HepG2 (cell line): Measurements from ENCODE around the gene IL1RAPL2. TPM values are rescaled to one million over a fixed set of nuclear protein-coding genes. Genes with fewer than 3 reads are reported as not detected.

Experiments
- ATAC-seq: fragments of 200-7000 bp; cut with Tn5 transposase; 3 replicates; pipeline ENCODE4 v1.9.1; 2020; ENCODE audit warnings: mild to moderate bottlenecking, moderate library complexity
- BruUV-seq: library from RNA; stranded (reverse); fragments of 400-500 nt; replicated peaks from 2 replicates; lab custom pipeline; 2021; lab: Mats Ljungman, UMichigan
- CTCF ChIA-PET: fragments of 300-600 bp; formaldehyde crosslinking; extraction: SDS; loops from one replicate; lab custom pipeline; 2021; ENCODE audit warnings: low total read pairs, inconsistent platforms, low intra/inter-chr PET ratio; lab: Yijun Ruan, JAX
- POLR2A ChIA-PET: fragments of 350-600 bp; sonication (Branson Sonifier 250); formaldehyde crosslinking; loops from one replicate; lab custom pipeline; 2020; ENCODE audit warnings: antibody characterized with exemption, inconsistent platforms; lab: Yijun Ruan, JAX
- DNase-seq: peaks from one replicate; pipeline ENCODE4 v3.0.0-alpha.2; 2015; ENCODE audit warnings: low spot score
- FAIRE-seq: peaks from 3 replicates; lab custom pipeline; 2011; peaks lifted over from hg19 to GRCh38; lab: Jason Lieb, UNC
- H2AFZ ChIP-seq: one replicate; pipeline ENCODE4 v1.6.1; 2011; ENCODE audit warnings: low read length, inconsistent platforms
- H3K27ac ChIP-seq: fragments of 300-600 bp; 3 replicates; pipeline ENCODE4 v1.8.0; 2011; ENCODE audit warnings: mixed run types, mild to moderate bottlenecking, mixed read lengths, low read length, inconsistent platforms; ENCODE audit not compliant: insufficient read depth; ENCODE audit errors: extremely low read length
- H3K27me3 ChIP-seq, 2 experiments: fragments of 200-600 bp in 1 of 2; 2 replicates in 1 of 2; 3 replicates in 1 of 2; pipeline versions ENCODE4 v1.6.0 to v1.8.0; 2011; ENCODE audit warnings: low read length in 2 of 2, mild to moderate bottlenecking in 2 of 2, moderate library complexity in 2 of 2, inconsistent platforms in 1 of 2; ENCODE audit not compliant: insufficient read depth in 2 of 2, control insufficient read depth in 1 of 2
- H3K36me3 ChIP-seq, 2 experiments: fragments of 200-600 bp in 1 of 2; replicated peaks in 1 of 2; 2 replicates in 1 of 2; 3 replicates in 1 of 2; pipeline versions ENCODE4 v1.5.1 to v1.8.0; 2011; ENCODE audit warnings: low read length in 2 of 2, inconsistent platforms in 1 of 2; ENCODE audit not compliant: insufficient read depth in 2 of 2, control insufficient read depth in 1 of 2
- H3K4me1 ChIP-seq: 2 replicates; pipeline ENCODE4 v1.5.1; 2012; ENCODE audit warnings: low read length, inconsistent platforms; ENCODE audit not compliant: insufficient read depth
- H3K4me2 ChIP-seq: 2 replicates; pipeline ENCODE4 v1.6.0; 2011; ENCODE audit warnings: low read depth, low read length, inconsistent platforms
- H3K4me3 ChIP-seq, 3 experiments: fragments of 200-600 bp in 1 of 3; sonication (generic), shearing (Covaris generic) in 1 of 3; replicated peaks in 1 of 3; 2 replicates each; pipeline ENCODE4 v1.5.1; 2011 to 2016; ENCODE audit warnings: low read length in 3 of 3, inconsistent platforms in 2 of 3, low read depth in 2 of 3, mild to moderate bottlenecking in 2 of 3, control low read depth in 1 of 3, mixed read lengths in 1 of 3; ENCODE audit not compliant: insufficient read depth in 1 of 3
- H3K79me2 ChIP-seq: one replicate; pipeline ENCODE4 v1.6.1; 2011; ENCODE audit warnings: low read length, inconsistent platforms; ENCODE audit not compliant: insufficient read depth
- H3K9ac ChIP-seq: 2 replicates; pipeline ENCODE4 v1.6.0; 2011; ENCODE audit warnings: mild to moderate bottlenecking, low read depth, low read length, inconsistent platforms; ENCODE audit not compliant: insufficient read depth
- H3K9me3 ChIP-seq: 2 replicates; pipeline ENCODE4 v1.5.1; 2012; ENCODE audit warnings: mild to moderate bottlenecking, low read length
- H4K20me1 ChIP-seq: 2 replicates; pipeline ENCODE4 v1.6.0; 2011; ENCODE audit warnings: inconsistent platforms, mild to moderate bottlenecking, low read length, moderate library complexity; ENCODE audit not compliant: insufficient read depth
- CBX2 ChIP-seq, 2 experiments: fragments of 200-600 bp in 1 of 2; sonication (generic); formaldehyde crosslinking in 1 of 2; IDR thresholded peaks; 2 replicates each; pipeline versions ENCODE4 v1.7.0 to v1.8.1; 2018 to 2022; ENCODE audit warnings: low read depth in 2 of 2, low read length in 1 of 2, mild to moderate bottlenecking in 1 of 2, missing genetic modification reagents in 1 of 2
- MLLT10 ChIP-seq: sonication (generic); formaldehyde crosslinking; IDR thresholded peaks from 2 replicates; pipeline ENCODE4 v1.4.0; 2020; ENCODE audit warnings: missing genetic modification reagents
- MTF1 ChIP-seq: sonication (generic); formaldehyde crosslinking; IDR thresholded peaks from 2 replicates; pipeline ENCODE4 v1.5.0; 2020; ENCODE audit warnings: missing genetic modification reagents
- PAX8 ChIP-seq: sonication (generic); formaldehyde crosslinking; IDR thresholded peaks from 2 replicates; pipeline ENCODE4 v1.8.0; 2022; ENCODE audit warnings: mild to moderate bottlenecking, missing genetic modification reagents, borderline replicate concordance
- SP140L ChIP-seq: sonication (generic); formaldehyde crosslinking; IDR thresholded peaks from 2 replicates; pipeline ENCODE4 v1.4.0; 2020; ENCODE audit warnings: missing genetic modification reagents, borderline replicate concordance
- ZBTB1 ChIP-seq: sonication (generic); formaldehyde crosslinking; IDR thresholded peaks from 2 replicates; pipeline ENCODE4 v1.4.0; 2020; ENCODE audit warnings: missing genetic modification reagents, borderline replicate concordance
- ZBTB20 ChIP-seq: sonication (generic); formaldehyde crosslinking; IDR thresholded peaks from 2 replicates; pipeline ENCODE4 v1.8.1; 2023; ENCODE audit warnings: missing genetic modification reagents, low read depth, mild to moderate bottlenecking, borderline replicate concordance
- ZFAT ChIP-seq: sonication (generic); formaldehyde crosslinking; conservative IDR thresholded peaks from 2 replicates; pipeline ENCODE4 v1.8.1; 2023; ENCODE audit warnings: missing genetic modification reagents, inconsistent platforms
- ZUFSP ChIP-seq: sonication (generic); formaldehyde crosslinking; IDR thresholded peaks from 2 replicates; pipeline ENCODE4 v1.9.0; 2021; ENCODE audit warnings: missing genetic modification reagents, mild to moderate bottlenecking, borderline replicate concordance
- WGBS: methylation state at CpG from one replicate; pipeline ENCODE4 v1.1.6; 2017; ENCODE audit warnings: low lambda C conversion rate; 5-methylcytosine and 5-hydroxymethylcytosine counted together
- in situ Hi-C: cut with HindIII; loops from 2 replicates; pipeline ENCODE4 v1.10.0; 2017; ENCODE audit warnings: low pct_unique_long_range_greater_than_20kb; ENCODE audit not compliant: extremely low pct_ligation_motif_present
- intact Hi-C: fragments of 100-400 bp; cut with micrococcal nuclease; formaldehyde crosslinking; loops from one replicate; pipeline ENCODE4 v1.10.0; 2022; ENCODE audit not compliant: unreplicated experiment
- polyA plus RNA-seq, 8 experiments: library from polyadenylated mRNA; depleted of rRNA in 3 of 8; stranded (reverse) in 7 of 8; unstranded in 1 of 8; fragments of >200 nt; fragmentation: Illumina TruSeq in 4 of 8; extraction: Trizol in 4 of 8; gene quantifications; 2 replicates each; pipeline versions ENCODE4 v1.2.1 to v1.2.3, GENCODE V29; 2011 to 2016; ENCODE audit warnings: low read depth in 4 of 8, missing spikeins in 1 of 8, mixed read lengths in 1 of 8; ENCODE audit not compliant: insufficient read depth in 1 of 8
- total RNA-seq, 5 experiments: library from RNA; depleted of rRNA; stranded (reverse); fragments of >200 nt; fragmentation: Illumina TruSeq; extraction: Trizol; gene quantifications; 2 replicates each; pipeline ENCODE4 v1.2.3, GENCODE V29; 2016; ENCODE audit warnings: low read depth in 1 of 5
- TF ChIP-seq, protein P1 (sequence below): sonication (generic); formaldehyde crosslinking; IDR thresholded peaks from 2 replicates; pipeline ENCODE4 v1.5.0; 2020; ENCODE audit warnings: mild to moderate bottlenecking, missing genetic modification reagents, borderline replicate concordance
- TF ChIP-seq, protein P2 (sequence below): sonication (generic); formaldehyde crosslinking; IDR thresholded peaks from 2 replicates; pipeline ENCODE4 v1.5.0; 2020; ENCODE audit warnings: missing genetic modification reagents, mild to moderate bottlenecking, borderline replicate concordance

Gene IL1RAPL2
- total and polyA plus RNA-seq, 2 of the 13 experiments (the other 11 are each of a cell fraction or from before 2014, with no cell fraction given) = not detected

DNA sequence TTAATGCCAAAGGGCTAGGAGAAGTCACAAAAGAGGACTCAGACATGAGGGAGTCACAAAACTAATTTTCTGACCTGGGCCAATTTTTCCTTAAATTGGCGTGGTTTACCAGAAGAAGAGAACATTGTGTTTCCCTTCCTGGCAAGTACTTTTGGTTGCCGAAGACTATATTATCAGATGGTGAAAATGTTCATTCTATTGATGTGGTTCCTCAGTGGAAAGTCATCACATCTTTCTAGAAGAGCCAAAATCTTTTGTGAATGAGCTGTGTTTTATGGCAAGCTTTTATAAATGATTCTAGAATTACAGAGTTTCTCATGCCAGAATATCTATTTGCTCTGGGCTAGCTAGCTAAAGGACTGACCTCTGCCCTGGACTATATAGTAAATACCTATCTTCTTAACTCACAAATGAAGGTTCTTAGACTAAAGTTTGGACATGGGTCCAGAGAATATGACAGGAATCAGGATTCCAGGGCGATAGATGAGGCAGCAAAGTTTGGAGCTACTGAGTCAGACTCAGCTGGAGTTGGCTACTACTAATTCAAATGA lies 288.9 kb downstream of the IL1RAPL2 start:
- Histone ChIP-seq H3K27ac (no peak overlapping the region), H3K9ac (no peak overlapping the region), H3K9me3 (no peaks in the 10 kb centered on the region), H4K20me1 (no peaks in the 10 kb centered on the region), H3K4me3 (no peak overlapping the region), H3K27me3 (no peaks in the 10 kb centered on the region), H3K4me1 (no peaks in the 10 kb centered on the region), H2AFZ (no peak overlapping the region), H3K79me2 (no peaks in the 10 kb centered on the region), H3K36me3 (no peaks in the 10 kb centered on the region), H3K4me2 (no peak overlapping the region)
- DNase-seq (no peak), ATAC-seq (no peak), FAIRE-seq (no peak)
- intact Hi-C loops (no loop called here), in situ Hi-C loops (no loop called here)
- BruUV-seq = no TSS peak
- CTCF ChIA-PET = no interaction called here
- TF ChIP-seq MLLT10 (CRISPR knock-in tag) (no peak), CBX2 (IDR thresholded peaks at IDR 0.05; ENCODE audit: low read depth, low read length) (no peak), CBX2 (CRISPR knock-in tag; IDR thresholded peaks at IDR 0.05; ENCODE audit: low read depth) (no peak), ZFAT (CRISPR knock-in tag) (no peak), ZBTB20 (CRISPR knock-in tag) (no peak), ZBTB1 (no peak), PAX8 (CRISPR knock-in tag) (no peak), MTF1 (no peak), ZUFSP (CRISPR knock-in tag) (no peak), SP140L (no peak)
- TF ChIP-seq, protein P1, sequence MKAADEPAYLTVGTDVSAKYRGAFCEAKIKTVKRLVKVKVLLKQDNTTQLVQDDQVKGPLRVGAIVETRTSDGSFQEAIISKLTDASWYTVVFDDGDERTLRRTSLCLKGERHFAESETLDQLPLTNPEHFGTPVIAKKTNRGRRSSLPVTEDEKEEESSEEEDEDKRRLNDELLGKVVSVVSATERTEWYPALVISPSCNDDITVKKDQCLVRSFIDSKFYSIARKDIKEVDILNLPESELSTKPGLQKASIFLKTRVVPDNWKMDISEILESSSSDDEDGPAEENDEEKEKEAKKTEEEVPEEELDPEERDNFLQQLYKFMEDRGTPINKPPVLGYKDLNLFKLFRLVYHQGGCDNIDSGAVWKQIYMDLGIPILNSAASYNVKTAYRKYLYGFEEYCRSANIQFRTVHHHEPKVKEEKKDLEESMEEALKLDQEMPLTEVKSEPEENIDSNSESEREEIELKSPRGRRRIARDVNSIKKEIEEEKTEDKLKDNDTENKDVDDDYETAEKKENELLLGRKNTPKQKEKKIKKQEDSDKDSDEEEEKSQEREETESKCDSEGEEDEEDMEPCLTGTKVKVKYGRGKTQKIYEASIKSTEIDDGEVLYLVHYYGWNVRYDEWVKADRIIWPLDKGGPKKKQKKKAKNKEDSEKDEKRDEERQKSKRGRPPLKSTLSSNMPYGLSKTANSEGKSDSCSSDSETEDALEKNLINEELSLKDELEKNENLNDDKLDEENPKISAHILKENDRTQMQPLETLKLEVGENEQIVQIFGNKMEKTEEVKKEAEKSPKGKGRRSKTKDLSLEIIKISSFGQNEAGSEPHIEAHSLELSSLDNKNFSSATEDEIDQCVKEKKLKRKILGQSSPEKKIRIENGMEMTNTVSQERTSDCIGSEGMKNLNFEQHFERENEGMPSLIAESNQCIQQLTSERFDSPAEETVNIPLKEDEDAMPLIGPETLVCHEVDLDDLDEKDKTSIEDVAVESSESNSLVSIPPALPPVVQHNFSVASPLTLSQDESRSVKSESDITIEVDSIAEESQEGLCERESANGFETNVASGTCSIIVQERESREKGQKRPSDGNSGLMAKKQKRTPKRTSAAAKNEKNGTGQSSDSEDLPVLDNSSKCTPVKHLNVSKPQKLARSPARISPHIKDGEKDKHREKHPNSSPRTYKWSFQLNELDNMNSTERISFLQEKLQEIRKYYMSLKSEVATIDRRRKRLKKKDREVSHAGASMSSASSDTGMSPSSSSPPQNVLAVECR (CRISPR knock-in tag) = no peak
- TF ChIP-seq, protein P2, sequence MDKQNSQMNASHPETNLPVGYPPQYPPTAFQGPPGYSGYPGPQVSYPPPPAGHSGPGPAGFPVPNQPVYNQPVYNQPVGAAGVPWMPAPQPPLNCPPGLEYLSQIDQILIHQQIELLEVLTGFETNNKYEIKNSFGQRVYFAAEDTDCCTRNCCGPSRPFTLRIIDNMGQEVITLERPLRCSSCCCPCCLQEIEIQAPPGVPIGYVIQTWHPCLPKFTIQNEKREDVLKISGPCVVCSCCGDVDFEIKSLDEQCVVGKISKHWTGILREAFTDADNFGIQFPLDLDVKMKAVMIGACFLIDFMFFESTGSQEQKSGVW = no peak
- POLR2A ChIA-PET = no interaction called here
- WGBS = 0% methylated on average over 3 of the region's 3 CpGs
